K562 (cell line): ENCODE measurements around the gene XPO1. TPM values are rescaled to one million over a fixed set of nuclear protein-coding genes. Genes with fewer than 3 reads are reported as not detected.
A peak's percentile ranks its signal among the peaks of the same experiment; 100 is the strongest.

Source experiments
- ATAC-seq: fragments of 200-7000 bp; cut with Tn5 transposase; 3 replicates; pipeline ENCODE4 v1.9.1; 2020; ENCODE audit warnings: moderate library complexity
- BruUV-seq: library from RNA; stranded (reverse); fragments of 400-500 nt; replicated peaks from 2 replicates; lab custom pipeline; 2021; lab: Mats Ljungman, UMichigan
- CTCF ChIA-PET: fragments of 300-600 bp; formaldehyde crosslinking; extraction: SDS; loops from one replicate; lab custom pipeline; 2021; ENCODE audit warnings: low intra/inter-chr PET ratio; lab: Yijun Ruan, JAX
- POLR2A ChIA-PET: fragments of 300-600, 350-650 bp; sonication (Branson Sonifier 250); formaldehyde crosslinking; extraction: SDS; loops from one replicate; lab custom pipeline; 2021; ENCODE audit warnings: antibody characterized with exemption, inconsistent platforms; lab: Yijun Ruan, JAX
- DNase-seq, 4 experiments: peaks; one replicate each; pipeline versions ENCODE4 v3.0.0 to v3.0.0-alpha.2; 2011 to 2018; ENCODE audit warnings: low spot score in 3 of 4, mixed read lengths in 3 of 4; ENCODE audit errors: extremely low read depth in 1 of 4
- FAIRE-seq: peaks from 2 replicates; lab custom pipeline; 2011; peaks lifted over from hg19 to GRCh38; lab: Jason Lieb, UNC
- H2AFZ ChIP-seq: 2 replicates; pipeline ENCODE4 v1.6.0; 2011; ENCODE audit warnings: low read depth, low read length, control low read depth, inconsistent platforms
- H3K27ac ChIP-seq: fragments of 200-600 bp; 3 replicates; pipeline ENCODE4 v1.8.0; 2011; ENCODE audit warnings: low read depth, mild to moderate bottlenecking, control low read depth, inconsistent platforms, low read length, moderate library complexity, mixed read lengths; ENCODE audit errors: extremely low read depth
- H3K27me3 ChIP-seq, 2 experiments: fragments of 300-600 bp in 1 of 2; 2 replicates in 1 of 2; 3 replicates in 1 of 2; pipeline versions ENCODE4 v1.6.0 to v1.8.0; 2011; ENCODE audit warnings: inconsistent platforms in 2 of 2, low read length in 2 of 2, mild to moderate bottlenecking in 1 of 2, mixed read lengths in 1 of 2, moderate library complexity in 1 of 2; ENCODE audit not compliant: control insufficient read depth in 2 of 2, insufficient read depth in 2 of 2
- H3K36me3 ChIP-seq: fragments of 300-600 bp; 3 replicates; pipeline ENCODE4 v1.8.0; 2011; ENCODE audit warnings: mild to moderate bottlenecking, low read length, inconsistent platforms; ENCODE audit not compliant: control insufficient read depth, insufficient read depth
- H3K4me1 ChIP-seq, 2 experiments: fragments of 200-600 bp in 1 of 2; replicated peaks in 1 of 2; 2 replicates in 1 of 2; 3 replicates in 1 of 2; pipeline versions ENCODE4 v1.5.1 to v1.8.0; 2011; ENCODE audit warnings: inconsistent platforms in 2 of 2, low read length in 2 of 2, mild to moderate bottlenecking in 1 of 2, mixed read lengths in 1 of 2, moderate library complexity in 1 of 2; ENCODE audit not compliant: control insufficient read depth in 2 of 2, insufficient read depth in 2 of 2
- H3K4me2 ChIP-seq: 2 replicates; pipeline ENCODE4 v1.6.1; 2011; ENCODE audit warnings: low read length, control low read depth, inconsistent platforms, mixed read lengths; ENCODE audit not compliant: insufficient read depth
- H3K4me3 ChIP-seq: fragments of 200-600 bp; sonication (generic), shearing (Covaris generic); 2 replicates; pipeline ENCODE4 v1.5.1; 2016; ENCODE audit warnings: control low read depth, inconsistent platforms
- H3K79me2 ChIP-seq: fragments of 200-600 bp; 3 replicates; pipeline ENCODE4 v1.8.0; 2011; ENCODE audit warnings: low read length, inconsistent platforms; ENCODE audit not compliant: control insufficient read depth, insufficient read depth
- H3K9ac ChIP-seq, 2 experiments: 2 replicates each; pipeline versions ENCODE4 v1.6.0 to v1.6.1; 2011; ENCODE audit warnings: low read depth in 2 of 2, low read length in 2 of 2, control low read depth in 1 of 2, inconsistent platforms in 1 of 2, mild to moderate bottlenecking in 1 of 2, mixed read lengths in 1 of 2; ENCODE audit not compliant: insufficient read depth in 1 of 2
- H3K9me1 ChIP-seq: one replicate; pipeline ENCODE4 v1.6.0; 2011; ENCODE audit warnings: inconsistent platforms, mild to moderate bottlenecking, low read length, moderate library complexity; ENCODE audit not compliant: control insufficient read depth, insufficient read depth
- H3K9me3 ChIP-seq: replicated peaks from 2 replicates; pipeline ENCODE4 v1.5.1; 2011; ENCODE audit warnings: low read depth, low read length, inconsistent platforms; ENCODE audit not compliant: control insufficient read depth, insufficient read depth
- H4K20me1 ChIP-seq: replicated peaks from 2 replicates; pipeline ENCODE4 v1.6.1; 2011; ENCODE audit warnings: low read length, inconsistent platforms, mixed read lengths; ENCODE audit not compliant: control insufficient read depth, insufficient read depth
- KDM1A ChIP-seq, 2 experiments: fragments of 450-650 bp; IDR thresholded peaks; 2 replicates each; pipeline ENCODE4 v1.6.1; 2016; ENCODE audit warnings: mild to moderate bottlenecking in 2 of 2
- NFE2 ChIP-seq: IDR thresholded peaks from 2 replicates; pipeline ENCODE4 v1.6.1; 2014; ENCODE audit warnings: antibody characterized with exemption, low read depth
- OTX1 ChIP-seq: fragments of 450-650 bp; formaldehyde crosslinking; IDR thresholded peaks from 2 replicates; pipeline ENCODE4 v1.4.0; 2022; ENCODE audit warnings: mild to moderate bottlenecking
- PHF21A ChIP-seq: fragments of 450-650 bp; IDR thresholded peaks from 2 replicates; pipeline ENCODE4 v1.6.1; 2017; ENCODE audit warnings: low read depth, borderline replicate concordance
- PRPF4 ChIP-seq: fragments of 200-400 bp; formaldehyde crosslinking; IDR thresholded peaks from one replicate; pipeline ENCODE4 v1.6.1; 2017; ENCODE audit warnings: low read length, low read depth, mild to moderate bottlenecking; ENCODE audit not compliant: insufficient read depth, poor library complexity, severe bottlenecking
- SNIP1 ChIP-seq: fragments of 450-650 bp; IDR thresholded peaks from 2 replicates; pipeline ENCODE4 v1.7.1; 2017; ENCODE audit warnings: low read depth, mild to moderate bottlenecking
- TRIM28 ChIP-seq: fragments of 450-650 bp; IDR thresholded peaks from 2 replicates; pipeline ENCODE4 v1.6.1; 2017
- ZNF75A ChIP-seq: fragments of 450-650 bp; formaldehyde crosslinking; IDR thresholded peaks from 2 replicates; pipeline ENCODE4 v1.4.0; 2020; ENCODE audit warnings: mild to moderate bottlenecking
- WGBS: fragments of 100-300 bp; shearing (Covaris generic); methylation state at CpG from one replicate; pipeline ENCODE4 v1.1.6; 2016; ENCODE audit warnings: low coverage, mixed read lengths; ENCODE audit not compliant: insufficient coverage; ENCODE audit errors: missing lambda C conversion rate; 5-methylcytosine and 5-hydroxymethylcytosine counted together
- in situ Hi-C: fragments of 300-500 bp; cut with MboI; formaldehyde crosslinking; loops from 4 replicates; pipeline ENCODE4 v1.15.0; 2018; ENCODE audit warnings: inconsistent platforms, mixed read lengths
- intact Hi-C: fragments of 100-400 bp; cut with micrococcal nuclease; formaldehyde crosslinking; loops from 2 replicates; pipeline ENCODE4 v1.14.2; 2022
- polyA plus RNA-seq, 8 experiments: library from polyadenylated mRNA; depleted of rRNA in 4 of 8; stranded (reverse) in 5 of 8; unstranded in 3 of 8; fragments of >200 nt; fragmentation: Nextera tagmentation in 2 of 8; fragmentation: Illumina TruSeq in 1 of 8; extraction: Ambion mirVana in 2 of 8; extraction: Trizol in 1 of 8; gene quantifications; 2 replicates each; pipeline versions ENCODE4 v1.2.1 to v1.2.3, GENCODE V29; 2011 to 2014; ENCODE audit warnings: inconsistent platforms in 1 of 8, missing spikeins in 1 of 8
- total RNA-seq, 7 experiments: library from RNA; depleted of rRNA in 6 of 7; stranded (reverse); fragments of >200 nt in 6 of 7; fragmentation: Illumina TruSeq in 2 of 7; extraction: Trizol in 2 of 7; gene quantifications; 2 replicates each; pipeline versions ENCODE4 v1.2.1 to v1.2.3, GENCODE V29; 2011 to 2021; ENCODE audit warnings: low replicate concordance in 1 of 7
- TF ChIP-seq, protein P1 (sequence below): sonication (generic); formaldehyde crosslinking; IDR thresholded peaks from 2 replicates; pipeline ENCODE4 v1.8.1; 2022; ENCODE audit warnings: missing genetic modification reagents
- TF ChIP-seq, protein P2 (sequence below): fragments of 450-650 bp; conservative IDR thresholded peaks from 2 replicates; pipeline ENCODE4 v1.6.1; 2016; ENCODE audit warnings: missing genetic modification characterization, low read depth, mild to moderate bottlenecking, missing compliant biosample characterization, moderate library complexity

Gene XPO1
- total and polyA plus RNA-seq, 9 of the 15 experiments (the other 6 are each of a cell fraction or from before 2014, with no cell fraction given), result 86.2 to 307 (median 216) TPM

DNA sequence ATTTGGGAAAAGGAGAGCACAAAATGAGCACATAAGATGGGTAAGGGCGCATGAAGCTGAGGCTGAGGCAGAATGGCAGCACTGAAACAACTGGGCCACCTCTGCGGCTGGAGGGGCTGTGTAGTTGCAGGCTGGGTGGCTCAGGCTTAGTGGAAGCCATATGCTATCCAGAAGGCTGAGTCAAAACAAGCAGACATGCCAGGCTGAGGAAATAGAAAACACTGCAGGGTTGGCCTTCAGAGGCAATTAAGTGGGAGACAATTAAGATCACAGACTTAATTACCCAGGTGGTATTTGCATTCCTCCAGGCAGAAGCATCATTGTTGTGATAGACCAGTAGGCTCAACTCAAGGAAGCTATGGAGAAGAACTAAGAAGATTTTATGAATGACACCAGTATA, 11.4 kb upstream of the XPO1 start:
- Histone ChIP-seq H4K20me1 (no peaks in the 10 kb centered on the region), H3K4me3 (no peak overlapping the region), H3K9ac (no peak overlapping the region), H2AFZ (no peak overlapping the region), H3K79me2 (no peaks in the 10 kb centered on the region), H3K4me2 (no peak overlapping the region), H3K9me3 (no peaks in the 10 kb centered on the region), H3K27me3 (no peaks in the 10 kb centered on the region), H3K4me1 (no peaks in the 10 kb centered on the region; a peak in 1 of 5 replicates), H3K9me1 (no peaks in the 10 kb centered on the region), H3K27ac (no peak overlapping the region), H3K36me3 (no peaks in the 10 kb centered on the region)
- WGBS, result 88% methylated on average over 2 of the region's 2 CpGs
- intact Hi-C loops, result no loop called here
- FAIRE-seq, result no peak
- ChIA-PET POLR2A (interaction anchor here (0.6 to 3.1 kb wide), 3 partner anchors 8 to 19 kb away, joined by 4 to 7 read pairs (median 4); partner anchors contain the start of gene XPO1), CTCF (no interaction called here)
- DNase-seq, result no peak
- TF ChIP-seq, protein P1, sequence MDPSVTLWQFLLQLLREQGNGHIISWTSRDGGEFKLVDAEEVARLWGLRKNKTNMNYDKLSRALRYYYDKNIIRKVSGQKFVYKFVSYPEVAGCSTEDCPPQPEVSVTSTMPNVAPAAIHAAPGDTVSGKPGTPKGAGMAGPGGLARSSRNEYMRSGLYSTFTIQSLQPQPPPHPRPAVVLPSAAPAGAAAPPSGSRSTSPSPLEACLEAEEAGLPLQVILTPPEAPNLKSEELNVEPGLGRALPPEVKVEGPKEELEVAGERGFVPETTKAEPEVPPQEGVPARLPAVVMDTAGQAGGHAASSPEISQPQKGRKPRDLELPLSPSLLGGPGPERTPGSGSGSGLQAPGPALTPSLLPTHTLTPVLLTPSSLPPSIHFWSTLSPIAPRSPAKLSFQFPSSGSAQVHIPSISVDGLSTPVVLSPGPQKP (CRISPR knock-in tag), result no peak
- no peak for TF ChIP-seq PHF21A
- TF ChIP-seq PRPF4, result no peak
- TF ChIP-seq ZNF75A, result no peak
- no peak for TF ChIP-seq OTX1 (CRISPR knock-in tag)
- TF ChIP-seq SNIP1, result no peak
- TF ChIP-seq KDM1A (IDR thresholded peaks at IDR 0.05), result no peak
- TF ChIP-seq, protein P2, sequence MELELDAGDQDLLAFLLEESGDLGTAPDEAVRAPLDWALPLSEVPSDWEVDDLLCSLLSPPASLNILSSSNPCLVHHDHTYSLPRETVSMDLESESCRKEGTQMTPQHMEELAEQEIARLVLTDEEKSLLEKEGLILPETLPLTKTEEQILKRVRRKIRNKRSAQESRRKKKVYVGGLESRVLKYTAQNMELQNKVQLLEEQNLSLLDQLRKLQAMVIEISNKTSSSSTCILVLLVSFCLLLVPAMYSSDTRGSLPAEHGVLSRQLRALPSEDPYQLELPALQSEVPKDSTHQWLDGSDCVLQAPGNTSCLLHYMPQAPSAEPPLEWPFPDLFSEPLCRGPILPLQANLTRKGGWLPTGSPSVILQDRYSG, result no peak
- no peak for TF ChIP-seq NFE2
- TF ChIP-seq TRIM28, result no peak
- BruUV-seq, result no TSS peak
- peak; percentile 45; the same call in 2 of the 3 replicates for ATAC-seq
- in situ Hi-C loops, result no loop called here
